Natural killer cell (primary cell): ENCODE results near the gene PAK6. TPM values are rescaled to one million over a fixed set of nuclear protein-coding genes. Genes with fewer than 3 reads are reported as not detected.

ENCODE experiments used
- ATAC-seq, 3 donors: fragments of 150-1000 bp in 2 of 3; fragments of 200-7000 bp in 1 of 3; cut with Tn5 transposase; 1 replicate in 1 of 3; 2 replicates in 2 of 3; pipeline ENCODE4 v1.10.0; 2021; ENCODE audit warnings: mild to moderate bottlenecking in 2 of 3, moderate library complexity in 2 of 3
- DNase-seq, 2 donors: peaks; one replicate each; pipeline versions ENCODE4 v3.0.0 to v3.0.0-alpha.2; 2013 to 2021; ENCODE audit warnings: mixed read lengths in 1 of 2
- H3K27ac ChIP-seq: one replicate; pipeline ENCODE4 v1.5.1; 2013; ENCODE audit warnings: mild to moderate bottlenecking, low read length
- H3K27me3 ChIP-seq: one replicate; pipeline ENCODE4 v1.6.1; 2013; ENCODE audit warnings: low read length; ENCODE audit not compliant: control insufficient read depth, insufficient read depth
- H3K36me3 ChIP-seq: one replicate; pipeline ENCODE4 v1.6.1; 2013; ENCODE audit warnings: low read length; ENCODE audit not compliant: control insufficient read depth, insufficient read depth
- H3K4me1 ChIP-seq: one replicate; pipeline ENCODE4 v1.6.1; 2013; ENCODE audit warnings: low read length; ENCODE audit not compliant: control insufficient read depth, insufficient read depth
- H3K4me3 ChIP-seq: one replicate; pipeline ENCODE4 v1.5.1; 2013; ENCODE audit warnings: low read length
- H3K9me3 ChIP-seq: one replicate; pipeline ENCODE4 v1.6.1; 2013; ENCODE audit warnings: low read length; ENCODE audit not compliant: control insufficient read depth, insufficient read depth
- H3K27ac Mint-ChIP-seq, 2 donors: one replicate each; pipeline ENCODE4 v1.8.0; 2022; ENCODE audit warnings: mild to moderate bottlenecking in 2 of 2, mixed read lengths in 2 of 2, moderate library complexity in 1 of 2
- H3K27me3 Mint-ChIP-seq, 2 donors: one replicate each; pipeline ENCODE4 v1.8.0; 2022; ENCODE audit warnings: low read depth in 2 of 2, mixed read lengths in 2 of 2
- H3K36me3 Mint-ChIP-seq: one replicate; pipeline ENCODE4 v1.8.0; 2022; ENCODE audit warnings: mixed read lengths
- H3K4me1 Mint-ChIP-seq, 2 donors: one replicate each; pipeline ENCODE4 v1.8.0; 2022; ENCODE audit warnings: mixed read lengths in 2 of 2
- H3K4me3 Mint-ChIP-seq: one replicate; pipeline ENCODE4 v1.8.0; 2022; ENCODE audit warnings: mild to moderate bottlenecking, moderate library complexity, mixed read lengths
- H3K9me3 Mint-ChIP-seq, 2 donors: one replicate each; pipeline ENCODE4 v1.8.0; 2022; ENCODE audit warnings: mixed read lengths in 2 of 2
- WGBS: methylation state at CpG from one replicate; pipeline ENCODE4 v1.1.7; 2013; ENCODE audit warnings: missing lambda C conversion rate; ENCODE audit not compliant: insufficient coverage; 5-methylcytosine and 5-hydroxymethylcytosine counted together
- intact Hi-C: fragments of 100-400 bp; cut with micrococcal nuclease; formaldehyde crosslinking; loops from one replicate; pipeline ENCODE4 v1.14.2; 2022
- total RNA-seq, 4 donors: library from RNA; stranded (reverse); fragments of 120-200 nt in 1 of 4; gene quantifications; one replicate each; pipeline versions ENCODE4 v1.2.3 to v1.2.4, GENCODE V29; 2013 to 2022
- TF ChIP-seq, protein P1 (sequence below): fragments of 200-600 bp; IDR thresholded peaks from one replicate; pipeline ENCODE4 v1.8.0; 2022; ENCODE audit warnings: antibody characterized with exemption

The PAK6 gene
- total RNA-seq, 3 donors from 2014 or later (not counting 1 experiment from before 2014, with no cell fraction given) = 7.6 to 10.9 (median 7.9) TPM

DNA sequence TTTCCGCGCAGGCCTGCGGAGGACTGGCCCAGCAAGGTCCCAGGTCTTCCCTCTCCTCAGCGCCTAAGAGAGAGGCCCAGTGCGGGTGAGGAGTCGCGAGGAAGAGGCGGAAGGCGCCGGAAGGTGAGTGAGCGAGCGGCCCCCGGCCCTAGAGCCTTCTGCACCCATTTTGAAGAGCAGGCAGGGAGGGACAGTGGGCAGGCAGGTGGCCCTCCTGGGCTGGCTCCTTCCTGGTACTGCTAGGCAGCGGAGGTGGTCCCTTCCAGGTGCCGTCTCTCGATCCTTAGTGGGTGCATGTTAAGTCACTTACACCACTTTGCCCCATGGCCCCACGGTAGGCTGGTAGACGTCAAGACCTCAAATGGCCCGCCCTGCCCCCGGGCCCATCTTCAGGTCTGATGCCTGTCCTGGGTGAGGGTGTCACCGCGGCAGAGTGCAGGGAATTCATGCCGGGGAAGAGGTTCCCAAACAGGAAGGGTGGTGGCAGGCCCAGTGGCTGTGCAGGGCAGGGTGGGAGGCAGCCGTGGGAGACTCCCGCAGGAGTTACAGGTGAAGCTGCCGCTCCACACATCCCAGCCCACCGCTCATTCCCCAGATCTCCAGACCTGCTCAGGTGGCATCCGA, 14.4 kb downstream of the PAK6 start:
- ATAC-seq = peak in 1 of 3 donors; percentile 7
- Histone ChIP-seq H3K27me3 (peaks cover 9% of the 10 kb centered on the region), H3K36me3 (no peaks in the 10 kb centered on the region), H3K9me3 (no peaks in the 10 kb centered on the region), H3K4me3 (peak overlapping the region; percentile 53), H3K4me1 (peaks cover 45% of the 10 kb centered on the region), H3K27ac (no peak overlapping the region)
- no peak for DNase-seq
- Mint-ChIP-seq H3K27me3 (peaks cover 10 to 23% of the 10 kb centered on the region in 2 donors), H3K4me1 (peaks cover 11 to 17% of the 10 kb centered on the region in 2 donors), H3K36me3 (no peaks in the 10 kb centered on the region), H3K9me3 (no peaks in the 10 kb centered on the region), H3K27ac (peak overlapping the region; percentile 70 to 72), H3K4me3 (peak overlapping the region; percentile 91)
- intact Hi-C loops = no loop called here
- TF ChIP-seq, protein P1, sequence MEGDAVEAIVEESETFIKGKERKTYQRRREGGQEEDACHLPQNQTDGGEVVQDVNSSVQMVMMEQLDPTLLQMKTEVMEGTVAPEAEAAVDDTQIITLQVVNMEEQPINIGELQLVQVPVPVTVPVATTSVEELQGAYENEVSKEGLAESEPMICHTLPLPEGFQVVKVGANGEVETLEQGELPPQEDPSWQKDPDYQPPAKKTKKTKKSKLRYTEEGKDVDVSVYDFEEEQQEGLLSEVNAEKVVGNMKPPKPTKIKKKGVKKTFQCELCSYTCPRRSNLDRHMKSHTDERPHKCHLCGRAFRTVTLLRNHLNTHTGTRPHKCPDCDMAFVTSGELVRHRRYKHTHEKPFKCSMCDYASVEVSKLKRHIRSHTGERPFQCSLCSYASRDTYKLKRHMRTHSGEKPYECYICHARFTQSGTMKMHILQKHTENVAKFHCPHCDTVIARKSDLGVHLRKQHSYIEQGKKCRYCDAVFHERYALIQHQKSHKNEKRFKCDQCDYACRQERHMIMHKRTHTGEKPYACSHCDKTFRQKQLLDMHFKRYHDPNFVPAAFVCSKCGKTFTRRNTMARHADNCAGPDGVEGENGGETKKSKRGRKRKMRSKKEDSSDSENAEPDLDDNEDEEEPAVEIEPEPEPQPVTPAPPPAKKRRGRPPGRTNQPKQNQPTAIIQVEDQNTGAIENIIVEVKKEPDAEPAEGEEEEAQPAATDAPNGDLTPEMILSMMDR = no peak
- 44% methylated on average over 28 of the region's 28 CpGs for WGBS

GRCh38 chr15:40254452-40254851, 15.6 kb downstream of the PAK6 start:
- ATAC-seq (no peak), DNase-seq (no peak)
- Mint-ChIP-seq H3K4me3 (peak overlapping the region; percentile 81), H3K27me3 (peaks cover 10 to 23% of the 10 kb centered on the region in 2 donors), H3K27ac (no peak overlapping the region), H3K4me1 (peaks cover 11 to 17% of the 10 kb centered on the region in 2 donors), H3K36me3 (no peaks in the 10 kb centered on the region), H3K9me3 (no peaks in the 10 kb centered on the region)
- no peaks in the 10 kb centered on the region for H3K9me3 ChIP-seq
- TF ChIP-seq, protein P1 = no peak
- 94% methylated on average over 3 of the region's 3 CpGs for WGBS
- H3K27ac ChIP-seq = no peak overlapping the region
- peaks cover 45% of the 10 kb centered on the region for H3K4me1 ChIP-seq
- peaks cover 9% of the 10 kb centered on the region for H3K27me3 ChIP-seq
- H3K36me3 ChIP-seq = no peaks in the 10 kb centered on the region
- no peak overlapping the region for H3K4me3 ChIP-seq
- intact Hi-C loops = no loop called here

GRCh38 chr15:40255033-40255432, 16.2 kb downstream of the PAK6 start:
- no peak overlapping the region for H3K4me3 Mint-ChIP-seq
- Histone ChIP-seq H3K27ac (no peak overlapping the region), H3K4me3 (no peak overlapping the region), H3K27me3 (peaks cover 9% of the 10 kb centered on the region), H3K4me1 (peaks cover 45% of the 10 kb centered on the region), H3K36me3 (no peaks in the 10 kb centered on the region), H3K9me3 (no peaks in the 10 kb centered on the region)
- no peaks in the 10 kb centered on the region for H3K9me3 Mint-ChIP-seq
- H3K4me1 Mint-ChIP-seq = peaks cover 11 to 17% of the 10 kb centered on the region in 2 donors
- peak overlapping the region in 1 of 2 donors; percentile 34 for H3K27ac Mint-ChIP-seq
- no peaks in the 10 kb centered on the region for H3K36me3 Mint-ChIP-seq
- 100% methylated on average over 4 of the region's 4 CpGs for WGBS
- intact Hi-C loops = no loop called here
- no peak for ATAC-seq
- peaks cover 10 to 19% of the 10 kb centered on the region in 2 donors for H3K27me3 Mint-ChIP-seq
- TF ChIP-seq, protein P1 = no peak
- DNase-seq = no peak
